ENCODE results near the gene RPP25L. TPM values are rescaled to one million over a fixed set of nuclear protein-coding genes. Genes with fewer than 3 reads are reported as not detected.

RPP25L gene
- total RNA-seq, 1 donor = 14.7 TPM

- no peak for DNase-seq (ENCODE audit: low read depth)
- TF ChIP-seq CTCF (IDR thresholded peaks at IDR 0.05; ENCODE audit: insufficient read depth, low read depth, low read length) = no peak
- H3K4me3 ChIP-seq (ENCODE audit: low read depth, low read length) = peak overlapping the region; percentile 82
Observed at GRCh38 chr9:34610434-34611206, 1.3 kb downstream of the RPP25L start.

GRCh38 chr9:34607331-34607730 lies 4.6 kb downstream of the RPP25L start:
- DNase-seq (ENCODE audit: low read depth) = no peak
- no peak for TF ChIP-seq CTCF (IDR thresholded peaks at IDR 0.05; ENCODE audit: insufficient read depth, low read depth, low read length)
- H3K4me3 ChIP-seq (ENCODE audit: low read depth, low read length) = no peak overlapping the region

- no peak for TF ChIP-seq CTCF (IDR thresholded peaks at IDR 0.05; ENCODE audit: insufficient read depth, low read depth, low read length)
- no peak for DNase-seq (ENCODE audit: low read depth)
- H3K4me3 ChIP-seq (ENCODE audit: low read depth, low read length) = no peak overlapping the region
Observed at GRCh38 chr9:34606905-34607304, 5.0 kb downstream of the RPP25L start.

- DNase-seq (ENCODE audit: low read depth) = no peak
- H3K4me3 ChIP-seq (ENCODE audit: low read depth, low read length) = no peak overlapping the region
- no peak for TF ChIP-seq CTCF (IDR thresholded peaks at IDR 0.05; ENCODE audit: insufficient read depth, low read depth, low read length)
Observed at GRCh38 chr9:34606190-34606589, 5.7 kb downstream of the RPP25L start.

- H3K4me3 ChIP-seq (ENCODE audit: low read depth, low read length) = no peak overlapping the region
- DNase-seq (ENCODE audit: low read depth) = peak; percentile 71
- TF ChIP-seq CTCF (IDR thresholded peaks at IDR 0.05; ENCODE audit: insufficient read depth, low read depth, low read length) = peak; percentile 93
Observed at GRCh38 chr9:34603610-34604231, 8.2 kb downstream of the RPP25L start.

- no peak overlapping the region for H3K4me3 ChIP-seq (ENCODE audit: low read depth, low read length)
- no peak for DNase-seq (ENCODE audit: low read depth)
- TF ChIP-seq CTCF (IDR thresholded peaks at IDR 0.05; ENCODE audit: insufficient read depth, low read depth, low read length) = no peak
Observed at GRCh38 chr9:34601937-34602573, 9.8 kb downstream of the RPP25L start.

Data from fibroblast of villous mesenchyme (primary cell).